Neural cell (in vitro differentiated cells): ENCODE data around the gene TGFBR3. TPM values are rescaled to one million over a fixed set of nuclear protein-coding genes. Genes with fewer than 3 reads are reported as not detected.

Experiments
- H2AFZ ChIP-seq: fragments of 200-600, 300-800 bp; sonication (generic), shearing (Covaris generic); 2 replicates; pipeline ENCODE4 v1.6.0; 2014; ENCODE audit warnings: low read depth, mild to moderate bottlenecking, antibody characterized with exemption, low read length, moderate library complexity
- H3F3A ChIP-seq: fragments of 200-600 bp; shearing (Covaris generic); 2 replicates; pipeline ENCODE4 v1.6.1; 2016; ENCODE audit warnings: mild to moderate bottlenecking, moderate library complexity, mixed read lengths, antibody characterized with exemption, low read length; ENCODE audit not compliant: insufficient read depth, poor library complexity, severe bottlenecking
- H3K27ac ChIP-seq: fragments of 200-600, 300-800 bp; sonication (generic), shearing (Covaris generic); 2 replicates; pipeline ENCODE4 v1.5.1; 2014; ENCODE audit warnings: mild to moderate bottlenecking, low read length, moderate library complexity
- H3K27me3 ChIP-seq: fragments of 300-800, 200-600 bp; sonication (generic), shearing (Covaris generic); 2 replicates; pipeline ENCODE4 v1.6.0; 2014; ENCODE audit warnings: mild to moderate bottlenecking, low read depth, low read length, moderate library complexity; ENCODE audit not compliant: insufficient read depth
- H3K36me3 ChIP-seq: fragments of 300-800, 200-600 bp; sonication (generic), shearing (Covaris generic); 2 replicates; pipeline ENCODE4 v1.5.1; 2014; ENCODE audit warnings: mild to moderate bottlenecking, antibody characterized with exemption, low read length, moderate library complexity; ENCODE audit not compliant: insufficient read depth
- H3K4me2 ChIP-seq: fragments of 300-800, 200-600 bp; sonication (generic), shearing (Covaris generic); 2 replicates; pipeline ENCODE4 v1.6.0; 2014; ENCODE audit warnings: mild to moderate bottlenecking, low read length
- H3K4me3 ChIP-seq: fragments of 300-800, 200-600 bp; sonication (generic), shearing (Covaris generic); 2 replicates; pipeline ENCODE4 v1.5.1; 2014; ENCODE audit warnings: mild to moderate bottlenecking, low read length, moderate library complexity
- H3K79me2 ChIP-seq: fragments of 200-600 bp; shearing (Covaris generic); replicated peaks from 2 replicates; pipeline ENCODE4 v1.6.0; 2014; ENCODE audit warnings: mild to moderate bottlenecking, low read length, moderate library complexity; ENCODE audit not compliant: insufficient read depth
- H3K9ac ChIP-seq: fragments of 300-800, 200-600 bp; sonication (generic), shearing (Covaris generic); 2 replicates; pipeline ENCODE4 v1.6.1; 2016; ENCODE audit warnings: mild to moderate bottlenecking, low read length, mixed read lengths
- H3K9me2 ChIP-seq: fragments of 200-600 bp; shearing (Covaris generic); 2 replicates; pipeline ENCODE4 v1.6.1; 2016; ENCODE audit warnings: mild to moderate bottlenecking, low read length, mixed read lengths; ENCODE audit not compliant: insufficient read depth
- H3K9me3 ChIP-seq: fragments of 200-600, 300-800 bp; sonication (generic), shearing (Covaris generic); 2 replicates; pipeline ENCODE4 v1.6.1; 2016; ENCODE audit warnings: mild to moderate bottlenecking, mixed run types, low read length, moderate library complexity, mixed read lengths
- H4K20me1 ChIP-seq: fragments of 200-600 bp; shearing (Covaris generic); 2 replicates; pipeline ENCODE4 v1.6.1; 2016; ENCODE audit warnings: mild to moderate bottlenecking, mixed run types; ENCODE audit not compliant: insufficient read depth
- CTCF ChIP-seq: fragments of 450-650 bp; IDR thresholded peaks from 2 replicates; pipeline ENCODE4 v1.5.1; 2014; ENCODE audit warnings: antibody characterized with exemption, mild to moderate bottlenecking, moderate library complexity; ENCODE audit not compliant: poor library complexity, severe bottlenecking
- EP300 ChIP-seq: fragments of 450-650 bp; conservative IDR thresholded peaks from 2 replicates; pipeline ENCODE4 v1.6.1; 2014; ENCODE audit warnings: antibody characterized with exemption, mild to moderate bottlenecking, moderate library complexity; ENCODE audit not compliant: poor library complexity, severe bottlenecking
- EZH2 ChIP-seq: fragments of 200-600, 300-800 bp; shearing (Covaris generic), sonication (generic); IDR thresholded peaks from 2 replicates; pipeline ENCODE4 v1.6.1; 2014; ENCODE audit warnings: antibody characterized with exemption, low read length, borderline replicate concordance, mild to moderate bottlenecking; ENCODE audit not compliant: insufficient read depth, poor library complexity, severe bottlenecking
- MXI1 ChIP-seq: fragments of 450-650 bp; conservative IDR thresholded peaks from 2 replicates; pipeline ENCODE4 v1.6.1; 2014; ENCODE audit warnings: antibody characterized with exemption, mild to moderate bottlenecking; ENCODE audit not compliant: poor library complexity, severe bottlenecking
- POLR2AphosphoS5 ChIP-seq: IDR thresholded peaks from 2 replicates; pipeline ENCODE4 v1.6.1; 2012
- RAD21 ChIP-seq: fragments of 450-650 bp; conservative IDR thresholded peaks from 2 replicates; pipeline ENCODE4 v1.6.1; 2014; ENCODE audit warnings: antibody characterized with exemption, mild to moderate bottlenecking, moderate library complexity
- REST ChIP-seq: IDR thresholded peaks from 2 replicates; pipeline ENCODE4 v1.6.1; 2012; ENCODE audit warnings: borderline replicate concordance
- SMC3 ChIP-seq: fragments of 450-650 bp; conservative IDR thresholded peaks from 2 replicates; pipeline ENCODE4 v1.6.1; 2014; ENCODE audit warnings: antibody characterized with exemption, mild to moderate bottlenecking, moderate library complexity; ENCODE audit not compliant: poor library complexity
- TAF1 ChIP-seq: IDR thresholded peaks from 2 replicates; pipeline ENCODE4 v1.6.1; 2012; ENCODE audit warnings: low read depth
- polyA plus RNA-seq: library from polyadenylated mRNA; depleted of rRNA; stranded (reverse); fragments of >200 nt; gene quantifications from 2 replicates; pipeline ENCODE4 v1.2.3, GENCODE V29; 2014

The TGFBR3 gene
- polyA plus RNA-seq, 1 donor from 2014 or later: 0.25 TPM

GRCh38 chr1:91796390-91796654, 89.6 kb downstream of the TGFBR3 start:
- no peaks in the 10 kb centered on the region for H3F3A ChIP-seq
- H3K9ac ChIP-seq: no peak overlapping the region
- TF ChIP-seq RAD21: no peak
- TF ChIP-seq MXI1: no peak
- TF ChIP-seq EZH2: no peak
- TF ChIP-seq POLR2AphosphoS5: no peak
- no peak for TF ChIP-seq CTCF
- no peak for TF ChIP-seq EP300
- TF ChIP-seq TAF1: no peak
- no peak for TF ChIP-seq SMC3
- TF ChIP-seq REST: no peak
- no peak overlapping the region for H3K4me3 ChIP-seq
- no peak overlapping the region for H3K4me2 ChIP-seq
- no peaks in the 10 kb centered on the region for H4K20me1 ChIP-seq
- no peaks in the 10 kb centered on the region for H3K9me2 ChIP-seq
- H3K36me3 ChIP-seq: no peaks in the 10 kb centered on the region
- no peaks in the 10 kb centered on the region for H3K9me3 ChIP-seq
- peaks cover 9% of the 10 kb centered on the region for H3K27me3 ChIP-seq
- H3K79me2 ChIP-seq: no peaks in the 10 kb centered on the region
- no peak overlapping the region for H2AFZ ChIP-seq
- no peak overlapping the region for H3K27ac ChIP-seq

- Histone ChIP-seq H2AFZ (no peak overlapping the region), H3F3A (no peaks in the 10 kb centered on the region), H3K9me3 (no peaks in the 10 kb centered on the region), H3K27me3 (peaks cover 9% of the 10 kb centered on the region), H3K27ac (no peak overlapping the region), H4K20me1 (no peaks in the 10 kb centered on the region), H3K9me2 (no peaks in the 10 kb centered on the region), H3K79me2 (no peaks in the 10 kb centered on the region), H3K4me3 (no peak overlapping the region), H3K9ac (no peak overlapping the region), H3K4me2 (no peak overlapping the region), H3K36me3 (no peaks in the 10 kb centered on the region)
- TF ChIP-seq REST (no peak), CTCF (no peak), TAF1 (no peak), RAD21 (no peak), MXI1 (no peak), SMC3 (no peak), EP300 (no peak), POLR2AphosphoS5 (no peak), EZH2 (no peak)
Measured at GRCh38 chr1:91795591-91796389, 90.2 kb downstream of the TGFBR3 start.
